GM12878 (cell line): Measurements from ENCODE around the gene WNK2. TPM values are rescaled to one million over a fixed set of nuclear protein-coding genes. Genes with fewer than 3 reads are reported as not detected.

Experiments used
- ATAC-seq: fragments of 200-7000 bp; cut with Tn5 transposase; 3 replicates; pipeline ENCODE4 v1.9.1; 2020; ENCODE audit warnings: mild to moderate bottlenecking, moderate library complexity
- BruUV-seq: library from RNA; stranded (reverse); fragments of 400-500 nt; replicated peaks from 2 replicates; lab custom pipeline; 2021; lab: Mats Ljungman, UMichigan
- CTCF ChIA-PET: fragments of 300-600 bp; sonication (Branson Sonifier 250); formaldehyde crosslinking; extraction: SDS; loops from one replicate; lab custom pipeline; 2021; ENCODE audit warnings: inconsistent platforms; lab: Yijun Ruan, JAX
- POLR2A ChIA-PET: fragments of 350-600 bp; formaldehyde crosslinking; extraction: SDS; loops from one replicate; lab custom pipeline; 2021; ENCODE audit warnings: inconsistent platforms; lab: Charles Lee
- RAD21 ChIA-PET: fragments of 300-600 bp; sonication (Branson Sonifier 250); formaldehyde crosslinking; loops from one replicate; lab custom pipeline; 2023; ENCODE audit warnings: antibody characterized with exemption; ENCODE audit not compliant: unreplicated experiment; lab: Charles Lee
- SMC1A ChIA-PET: fragments of 300-600 bp; sonication (Branson Sonifier 250); formaldehyde crosslinking; loops from one replicate; lab custom pipeline; 2023; ENCODE audit not compliant: unreplicated experiment, uncharacterized antibody; lab: Charles Lee
- DNase-seq: peaks from one replicate; pipeline ENCODE4 v3.0.0-alpha.2; 2011; ENCODE audit warnings: low read depth, low spot score
- FAIRE-seq: peaks from 3 replicates; lab custom pipeline; 2011; peaks lifted over from hg19 to GRCh38; lab: Jason Lieb, UNC
- H2AFZ ChIP-seq: 2 replicates; pipeline ENCODE4 v1.6.0; 2011; ENCODE audit warnings: low read depth, low read length, control low read depth; ENCODE audit not compliant: control insufficient read depth
- H3K27ac ChIP-seq: 2 replicates; pipeline ENCODE4 v1.5.1; 2011; ENCODE audit warnings: control low read depth; ENCODE audit not compliant: control insufficient read depth, insufficient read depth
- H3K27me3 ChIP-seq, 2 experiments: replicated peaks in 1 of 2; 2 replicates each; pipeline versions ENCODE4 v1.6.0 to v1.6.1; 2011; ENCODE audit warnings: low read length in 1 of 2; ENCODE audit not compliant: control insufficient read depth in 2 of 2, insufficient read depth in 2 of 2
- H3K36me3 ChIP-seq, 2 experiments: 2 replicates each; pipeline ENCODE4 v1.5.1; 2011; ENCODE audit warnings: low read length in 1 of 2; ENCODE audit not compliant: control insufficient read depth in 2 of 2, insufficient read depth in 2 of 2
- H3K4me1 ChIP-seq: 2 replicates; pipeline ENCODE4 v1.6.1; 2011; ENCODE audit warnings: mild to moderate bottlenecking, low read length, moderate library complexity, mixed read lengths; ENCODE audit not compliant: control insufficient read depth, insufficient read depth
- H3K4me2 ChIP-seq: 2 replicates; pipeline ENCODE4 v1.6.0; 2011; ENCODE audit warnings: control low read depth; ENCODE audit not compliant: control insufficient read depth, insufficient read depth
- H3K4me3 ChIP-seq: fragments of 200-600 bp; sonication (generic); 2 replicates; pipeline ENCODE4 v1.5.1; 2016
- H3K79me2 ChIP-seq: 2 replicates; pipeline ENCODE4 v1.6.0; 2011; ENCODE audit warnings: low read length; ENCODE audit not compliant: control insufficient read depth, insufficient read depth
- H3K9ac ChIP-seq: 2 replicates; pipeline ENCODE4 v1.8.0; 2011; ENCODE audit warnings: low read length, control low read depth, mixed read lengths; ENCODE audit not compliant: control insufficient read depth, insufficient read depth
- H3K9me3 ChIP-seq: replicated peaks from 3 replicates; pipeline ENCODE4 v1.5.1; 2011; ENCODE audit warnings: mild to moderate bottlenecking, low read length; ENCODE audit not compliant: control insufficient read depth, insufficient read depth
- H4K20me1 ChIP-seq: 2 replicates; pipeline ENCODE4 v1.6.0; 2011; ENCODE audit not compliant: control insufficient read depth, insufficient read depth
- E4F1 ChIP-seq: fragments of 450-650 bp; IDR thresholded peaks from 2 replicates; pipeline ENCODE4 v1.6.1; 2018; ENCODE audit warnings: borderline replicate concordance, mild to moderate bottlenecking; ENCODE audit not compliant: partially characterized antibody
- SPI1 ChIP-seq: IDR thresholded peaks from 2 replicates; pipeline ENCODE4 v1.6.1; 2011; ENCODE audit warnings: low read depth, mild to moderate bottlenecking, low read length, moderate library complexity, borderline replicate concordance; ENCODE audit not compliant: insufficient read depth
- WGBS: methylation state at CpG from one replicate; pipeline ENCODE4 v1.1.6; 2016; ENCODE audit warnings: low lambda C conversion rate; ENCODE audit not compliant: insufficient replicate concordance, insufficient coverage; ENCODE audit errors: missing lambda C conversion rate; 5-methylcytosine and 5-hydroxymethylcytosine counted together
- in situ Hi-C: fragments of 300-500 bp; cut with MboI; formaldehyde crosslinking; loops from 9 replicates; pipeline ENCODE4 v1.14.3; 2018; ENCODE audit warnings: mixed read lengths
- intact Hi-C: fragments of 100-400 bp; cut with micrococcal nuclease; formaldehyde crosslinking; loops from one replicate; pipeline ENCODE4 v1.14.2; 2022; ENCODE audit not compliant: unreplicated experiment
- polyA plus RNA-seq, 11 experiments: library from polyadenylated mRNA; depleted of rRNA in 4 of 11; unstranded in 6 of 11; stranded (reverse) in 5 of 11; fragments of >200 nt; fragmentation: Nextera tagmentation in 4 of 11; fragmentation: Illumina TruSeq in 1 of 11; extraction: Ambion mirVana in 4 of 11; extraction: Trizol in 1 of 11; gene quantifications; 1 replicate in 1 of 11; 2 replicates in 10 of 11; pipeline versions ENCODE4 v1.2.1 to v1.2.3, GENCODE V29; 2011 to 2016; ENCODE audit warnings: inconsistent platforms in 2 of 11, missing spikeins in 2 of 11, low read depth in 1 of 11
- total RNA-seq, 4 experiments: library from RNA; depleted of rRNA in 3 of 4; stranded (reverse); fragments of >200 nt in 3 of 4; fragmentation: Illumina TruSeq in 1 of 4; extraction: Trizol in 1 of 4; gene quantifications; 2 replicates each; pipeline versions ENCODE4 v1.2.1 to v1.2.3, GENCODE V29; 2013 to 2021

The WNK2 gene
- total and polyA plus RNA-seq, 10 of the 15 experiments (the other 5 are each of a cell fraction or from before 2014, with no cell fraction given), result 0.15 TPM; not detected in 9

DNA sequence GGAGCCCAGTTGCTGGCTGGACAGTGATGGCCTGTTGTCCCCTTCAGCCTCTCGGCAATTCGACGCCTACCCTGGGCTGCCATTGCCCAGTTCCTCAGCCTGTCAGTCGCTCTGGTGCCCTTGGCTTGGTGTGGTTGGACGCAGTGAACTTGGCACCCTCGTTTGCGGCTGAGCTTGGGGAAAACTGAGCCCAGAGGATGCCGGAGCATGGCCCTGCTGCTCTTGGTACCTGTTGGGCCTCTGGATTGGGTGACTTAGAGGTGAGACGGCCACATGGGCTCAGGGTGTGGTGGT, 16.5 kb downstream of the WNK2 start (continued):
- TF ChIP-seq E4F1, result no peak

DNA sequence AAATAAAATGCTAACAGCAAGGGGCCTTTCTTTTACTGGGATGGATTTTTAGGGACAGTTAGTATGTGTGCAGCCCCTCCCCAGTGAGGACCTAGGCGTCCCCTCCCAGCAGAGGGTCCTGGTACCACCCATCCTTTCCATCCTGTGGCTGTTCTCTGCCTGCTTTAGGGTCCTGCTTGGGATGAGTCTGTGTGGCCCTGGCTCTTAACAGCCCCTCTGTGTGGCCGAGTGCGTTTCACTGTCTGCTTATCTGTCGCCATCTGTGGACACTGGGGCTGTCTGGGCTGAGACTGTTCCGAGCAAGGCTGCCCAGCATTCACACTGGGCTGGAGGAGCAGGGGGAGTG, 17.0 kb downstream of the WNK2 start:
- H3K27me3 ChIP-seq, result no peaks in the 10 kb centered on the region; a peak in 1 of 4 replicates
- 32% methylated on average over 5 of the region's 5 CpGs for WGBS
- FAIRE-seq, result no peak
- H2AFZ ChIP-seq, result no peak overlapping the region
- no peak for TF ChIP-seq SPI1
- H3K4me3 ChIP-seq, result no peak overlapping the region
- H3K4me2 ChIP-seq, result no peak overlapping the region
- ChIA-PET RAD21 (no interaction called here), CTCF (no interaction called here), POLR2A (no interaction called here), SMC1A (no interaction called here)
- no TSS peak for BruUV-seq
- in situ Hi-C loops (no loop called here), intact Hi-C loops (no loop called here)
- no peak overlapping the region for H3K27ac ChIP-seq
- ATAC-seq, result no peak
- DNase-seq, result no peak
- no peak overlapping the region for H3K9ac ChIP-seq
- no peaks in the 10 kb centered on the region for H3K79me2 ChIP-seq
- H4K20me1 ChIP-seq, result no peaks in the 10 kb centered on the region
- H3K36me3 ChIP-seq, result no peaks in the 10 kb centered on the region
- no peaks in the 10 kb centered on the region for H3K4me1 ChIP-seq
- H3K9me3 ChIP-seq, result no peaks in the 10 kb centered on the region
